Stimulated activated CD4-positive, alpha-beta T cell treated with anti-CD3 and anti-CD28 coated beads, TNF-alpha, amount 100 ng/mL, for 4 hours (primary cell): ENCODE measurements around the gene ARHGEF33.

ENCODE experiments used
- DNase-seq, 3 experiments: peaks; one replicate each; pipeline ENCODE4 v3.0.0-alpha.2; 2020; ENCODE audit warnings: low read depth in 3 of 3

ARHGEF33 gene

DNA sequence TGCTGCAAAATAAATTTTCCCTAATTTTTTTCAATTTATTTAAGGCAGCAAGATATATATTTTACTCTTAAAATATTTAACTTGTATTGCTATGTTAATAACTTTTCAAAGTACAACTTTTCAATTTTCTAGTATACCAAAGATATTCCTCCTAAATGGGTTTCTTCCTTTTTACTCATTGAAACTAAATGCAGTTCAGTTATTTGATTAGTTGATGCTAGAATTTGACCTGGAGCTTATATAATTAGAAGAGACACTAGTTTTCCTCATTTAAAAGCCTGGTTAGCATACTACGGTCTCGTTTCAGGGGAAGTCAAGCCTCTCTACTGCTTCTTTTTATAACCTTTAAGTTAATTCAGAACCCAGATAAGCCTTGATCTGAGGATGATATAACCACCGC is at the start of gene ARHGEF33:
Gene ARHGEF33, plus strand, starts transcription at position 301 of the 400 bp plus-strand sequence. CDS start 29,573 bp downstream, outside the sequence.
- no peak for DNase-seq

DNA sequence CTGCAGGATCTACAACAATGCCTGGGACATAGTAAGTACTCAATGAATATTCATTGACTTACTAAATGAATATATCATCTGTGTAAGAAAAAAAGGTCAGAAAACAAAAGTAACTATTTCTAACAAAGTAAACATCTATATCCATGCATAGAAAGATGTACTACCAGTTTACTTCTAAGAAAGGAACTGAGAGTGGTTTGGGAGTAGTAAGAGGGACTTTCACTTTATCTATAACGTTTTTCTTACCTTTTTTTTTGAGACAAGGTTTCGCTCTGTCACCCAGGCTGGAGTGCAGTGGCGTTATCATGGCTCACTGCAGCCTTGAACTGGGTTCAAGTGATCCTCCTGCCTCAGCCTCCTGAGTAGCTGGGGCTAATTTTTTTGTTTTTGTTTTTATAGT is 39.6 kb upstream of the ARHGEF33 start:
- DNase-seq, result no peak

DNA sequence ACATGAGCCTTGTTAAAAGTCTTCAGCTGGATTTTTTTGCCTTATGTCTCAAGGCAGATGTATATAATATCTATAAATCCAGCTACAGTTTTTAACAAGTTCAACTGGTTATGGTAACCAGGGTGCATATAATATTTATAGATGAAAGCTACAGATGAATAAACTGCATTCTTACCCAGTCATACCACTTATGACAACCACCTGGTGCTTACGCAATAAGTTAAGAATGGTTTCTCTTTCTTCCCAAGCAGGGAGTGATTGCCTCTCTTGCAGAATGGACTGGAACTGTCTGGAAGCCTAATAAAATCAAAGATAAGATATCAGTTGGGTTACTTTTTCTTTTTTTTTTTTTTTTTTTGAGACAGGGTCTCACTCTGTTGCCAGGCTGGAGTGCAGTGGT is 33.5 kb upstream of the ARHGEF33 start:
- DNase-seq, result no peak

DNA sequence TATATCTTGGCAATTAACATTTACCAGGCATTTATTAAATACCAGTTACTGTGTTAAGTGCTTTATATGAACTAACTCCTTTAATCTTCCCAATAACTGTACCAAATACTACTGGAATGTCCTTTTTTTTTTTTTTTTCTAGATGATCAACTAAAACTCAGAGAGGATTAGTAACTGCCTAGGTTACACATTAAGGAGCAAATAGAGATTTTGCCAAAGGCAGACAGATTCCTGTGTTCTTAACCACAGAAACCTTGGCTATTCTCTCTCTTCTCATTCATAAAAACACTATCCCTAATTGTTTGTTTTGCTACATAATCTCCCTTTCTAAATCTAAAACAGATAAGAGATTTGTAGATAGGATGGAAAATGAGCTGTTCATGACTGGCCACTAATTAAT is 27.2 kb upstream of the ARHGEF33 start:
- no peak for DNase-seq

DNA sequence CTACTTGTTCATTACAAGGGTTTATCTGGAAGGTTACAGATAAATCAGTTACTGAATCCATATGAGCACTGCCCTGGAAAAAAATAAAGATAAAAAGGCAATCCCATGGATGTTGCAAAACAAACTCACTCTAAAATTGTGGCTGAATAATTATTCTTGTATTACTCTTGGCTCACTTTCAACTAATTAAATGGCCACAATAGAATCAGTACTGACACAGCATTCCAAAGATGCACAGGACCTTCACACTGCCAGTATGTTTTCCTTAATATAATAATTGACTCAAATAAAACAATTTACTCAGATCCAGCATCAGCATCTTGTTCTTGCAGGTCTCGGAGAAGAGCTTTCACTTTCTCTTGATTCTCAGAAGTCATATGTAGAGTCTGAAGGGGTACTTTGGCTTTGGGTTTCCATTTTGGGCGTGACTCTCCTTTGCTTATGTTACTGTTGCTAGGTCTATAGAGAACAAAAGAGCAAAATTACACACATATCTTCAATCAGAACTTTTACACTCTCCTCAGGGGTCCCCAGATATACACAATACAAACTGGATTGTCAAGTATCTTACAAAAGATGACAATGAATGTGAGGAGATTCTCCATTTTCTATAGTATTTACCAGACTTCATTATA is 26.5 kb upstream of the ARHGEF33 start:
- no peak for DNase-seq

DNA sequence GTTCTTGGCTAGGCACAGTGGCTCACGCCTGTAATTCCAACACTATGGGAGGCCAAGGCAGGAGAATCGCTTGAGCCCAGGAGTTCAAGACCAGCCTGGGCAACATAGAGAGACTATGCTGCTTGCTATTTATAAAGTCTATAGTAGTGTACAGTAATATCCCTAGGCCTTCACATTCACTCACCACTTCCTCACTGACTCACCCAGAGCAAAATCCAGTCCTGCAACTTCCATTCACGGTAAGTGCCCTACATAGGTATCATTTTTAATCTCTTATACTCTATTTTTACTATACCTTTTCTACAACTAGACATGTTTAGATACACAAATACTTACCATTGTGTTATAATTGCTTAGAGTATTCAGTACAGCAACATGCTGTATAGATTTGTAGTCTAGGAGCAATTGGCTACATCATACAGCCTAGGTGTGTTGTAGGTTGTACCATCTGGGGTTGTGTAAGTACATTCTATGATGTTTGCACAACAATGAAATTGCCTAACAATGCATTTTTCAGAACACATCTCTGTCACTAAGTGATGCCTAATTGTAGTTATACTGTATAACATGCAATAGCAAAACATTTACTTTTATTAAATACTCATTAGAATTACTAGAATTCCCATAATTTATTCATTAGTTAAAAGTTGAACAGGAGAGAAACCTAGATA is 22.8 kb upstream of the ARHGEF33 start:
- no peak for DNase-seq

DNA sequence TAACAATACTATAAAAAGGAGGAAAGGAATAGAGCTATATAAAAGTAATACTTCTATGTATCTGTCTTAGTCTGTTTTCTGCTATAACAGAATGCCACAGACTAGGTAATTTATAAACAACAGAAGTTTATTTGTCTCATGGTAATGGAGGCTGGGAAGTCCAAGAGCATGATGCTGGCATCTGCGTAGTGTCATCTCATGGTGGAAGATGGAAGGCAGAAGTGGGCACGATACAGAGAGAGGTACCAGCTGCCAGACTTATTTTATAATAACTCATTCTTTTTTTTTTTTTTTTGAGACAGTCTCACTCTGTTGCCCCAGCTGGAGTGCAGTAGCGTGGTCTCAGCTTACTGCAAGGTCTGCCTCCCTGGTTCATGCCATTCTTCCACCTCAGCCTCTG is 18.2 kb upstream of the ARHGEF33 start:
- no peak for DNase-seq

DNA sequence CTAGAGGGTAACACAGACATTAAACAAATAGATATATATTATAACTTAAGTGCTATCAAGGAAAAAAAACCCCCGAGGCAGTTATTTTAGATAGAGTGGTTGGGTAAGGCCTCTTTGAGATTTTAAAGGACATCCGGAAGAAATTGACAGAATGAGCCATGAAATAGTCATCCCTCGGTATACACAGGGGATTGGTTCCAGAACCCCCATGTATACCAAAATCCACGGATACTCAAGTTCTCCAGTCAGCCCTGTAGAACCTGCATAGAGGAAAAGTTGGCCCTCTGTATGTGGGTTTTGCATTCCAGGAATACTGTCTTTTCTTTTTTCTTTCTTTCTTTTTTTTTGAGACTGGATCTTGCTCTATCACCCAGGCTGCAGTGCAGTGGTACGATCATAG is 15.9 kb upstream of the ARHGEF33 start:
- no peak for DNase-seq

DNA sequence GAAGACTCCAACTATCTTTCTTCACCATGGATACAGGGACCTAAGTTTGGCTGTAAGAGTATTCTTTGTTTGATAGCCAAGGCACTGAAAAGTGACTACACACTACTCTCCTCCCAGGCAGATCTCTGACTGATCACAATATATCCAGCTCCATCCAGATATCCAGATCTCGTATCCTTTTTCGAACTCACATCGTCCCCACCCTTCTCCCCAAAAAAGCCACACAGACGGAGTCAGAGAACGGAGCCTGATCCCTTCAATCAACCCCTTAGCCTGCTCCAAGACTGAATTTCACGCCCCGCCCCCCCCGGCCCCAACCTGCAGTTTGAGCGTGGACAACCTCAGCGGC is 14.5 kb upstream of the ARHGEF33 start:
- DNase-seq, result peak in 1 of 3 experiments; percentile 1

DNA sequence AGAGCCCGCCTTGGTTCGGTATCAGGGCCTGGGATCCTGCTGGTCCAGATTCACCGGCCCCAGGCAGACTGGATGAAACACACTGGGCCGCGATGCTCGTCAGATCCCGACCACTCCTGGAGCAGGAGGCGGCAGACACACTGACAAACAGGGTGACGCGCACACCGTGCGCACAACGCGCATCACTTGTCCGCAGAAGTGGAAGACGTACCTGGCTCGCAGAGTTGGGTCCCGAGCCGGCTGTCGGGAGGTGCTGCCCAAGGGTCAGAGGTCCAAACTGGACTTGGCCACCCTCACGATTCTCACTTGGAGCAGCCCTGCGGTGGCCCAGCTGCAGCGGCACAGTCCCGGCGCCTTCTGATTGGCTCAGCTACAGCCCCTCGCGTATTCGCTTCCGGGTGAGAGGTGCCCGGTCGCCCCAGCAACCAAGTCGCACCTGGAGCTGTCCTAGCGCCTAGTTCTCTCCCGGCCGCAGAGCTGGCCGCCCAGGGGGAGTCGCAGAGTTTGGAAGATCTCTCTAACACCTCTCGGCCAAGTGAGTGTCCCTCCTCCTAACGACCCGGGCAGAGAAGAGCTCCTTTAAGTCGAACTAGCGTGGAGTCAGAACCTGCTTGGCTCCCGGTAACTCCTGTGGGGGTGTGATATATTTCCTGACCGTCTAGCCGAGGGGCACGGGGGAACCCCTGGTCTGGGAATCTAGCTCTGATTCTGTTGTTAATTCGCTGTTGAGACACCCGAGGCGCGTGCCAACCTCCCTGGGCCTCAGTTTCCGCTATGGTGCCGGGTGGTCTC is 13.9 kb upstream of the ARHGEF33 start, which contains the start of the genes DHX57 and MORN2:
Gene DHX57, minus strand, starts transcription at position 359 of the 792 bp plus-strand sequence. CDS start 7,529 bp downstream, outside the sequence.
Gene MORN2, plus strand, starts transcription at position 401 of the 792 bp plus-strand sequence.
- peak; percentile 53 to 69 (median 64) for DNase-seq

DNA sequence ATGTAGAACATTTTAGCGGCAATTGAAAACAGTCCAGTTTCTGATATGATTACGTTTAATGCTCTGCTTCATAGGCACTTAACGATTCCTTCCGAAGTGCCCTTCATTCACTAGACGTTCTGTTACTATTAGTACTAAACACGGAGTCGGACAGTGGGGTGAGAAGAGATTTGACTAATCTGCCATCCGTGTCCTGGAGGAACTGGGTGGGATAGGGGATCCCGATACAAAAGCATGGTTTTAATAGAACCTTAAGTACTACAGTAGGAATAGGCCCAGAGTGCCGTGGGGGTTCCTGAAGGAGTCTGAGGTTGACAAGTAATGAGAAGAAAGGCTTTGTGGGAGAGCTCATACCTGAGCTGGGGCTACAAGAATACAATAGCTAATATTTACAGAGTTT is 13.3 kb upstream of the ARHGEF33 start:
- DNase-seq, result no peak

DNA sequence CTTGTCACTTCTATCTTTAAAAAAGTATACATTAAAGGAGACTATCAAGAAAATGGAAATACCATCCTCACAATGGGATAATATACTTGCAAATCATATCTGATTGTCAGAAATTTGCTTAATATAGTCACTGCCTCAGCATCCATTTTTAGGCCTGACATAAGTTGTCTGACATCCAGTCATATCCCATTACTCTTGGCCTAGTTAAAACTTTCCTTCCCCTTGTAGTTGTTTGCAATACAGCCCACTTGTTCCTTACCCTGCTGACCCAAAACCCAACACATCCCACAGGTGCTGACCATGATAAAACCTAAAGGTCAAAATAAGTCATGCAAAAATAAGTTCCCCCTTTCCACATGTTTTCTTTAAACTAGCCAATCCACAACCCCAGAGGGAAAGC is 3.6 kb upstream of the ARHGEF33 start:
- no peak for DNase-seq

DNA sequence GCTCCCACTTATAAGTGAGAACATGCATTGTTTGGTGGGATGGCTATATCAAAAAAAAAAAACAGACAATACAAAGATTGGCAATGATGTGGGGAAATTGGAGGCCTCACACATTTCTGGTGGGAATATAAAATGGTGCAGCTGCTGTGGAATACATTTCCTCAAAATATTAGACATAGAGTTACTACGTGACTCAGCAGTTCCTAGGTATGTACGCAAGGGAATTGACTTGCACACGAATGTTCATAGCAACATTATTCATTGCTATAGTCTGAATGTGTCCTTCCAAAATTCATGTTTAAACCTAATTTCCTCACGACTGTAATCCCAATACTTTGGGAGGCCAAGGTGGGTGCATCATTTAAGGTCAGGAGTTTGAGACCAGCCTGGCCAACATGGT is 2.3 kb upstream of the ARHGEF33 start:
- DNase-seq, result no peak

DNA sequence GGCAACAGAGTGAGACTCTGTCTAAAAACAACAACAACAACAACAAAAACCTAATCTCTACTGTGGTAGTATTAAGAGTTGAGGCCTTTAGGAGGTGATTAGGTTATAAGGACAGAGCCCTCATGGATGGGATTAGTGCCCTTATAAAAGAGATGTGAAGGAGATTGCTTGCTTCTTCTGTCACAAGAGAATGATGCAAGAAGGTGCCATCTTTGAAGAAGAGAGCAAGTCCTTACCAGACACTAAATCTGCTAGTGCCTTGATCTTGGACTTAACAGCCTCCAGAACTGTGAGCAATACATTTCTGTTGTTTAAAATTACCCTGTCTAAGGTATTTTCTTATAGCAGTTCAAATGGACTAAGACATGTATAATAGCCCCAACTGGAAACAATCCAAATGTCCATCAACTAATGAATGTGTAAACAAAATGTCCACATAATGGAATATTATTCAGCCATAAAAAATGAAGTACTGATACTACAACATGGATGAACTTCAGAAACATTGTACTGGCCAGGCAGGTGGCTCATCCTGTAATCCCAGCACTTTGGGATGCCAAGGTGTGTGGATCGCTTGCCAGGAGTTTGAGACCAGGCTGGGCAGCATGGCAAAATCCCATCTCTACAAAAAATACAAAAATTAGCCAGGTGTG is 1.6 kb upstream of the ARHGEF33 start:
- no peak for DNase-seq

DNA sequence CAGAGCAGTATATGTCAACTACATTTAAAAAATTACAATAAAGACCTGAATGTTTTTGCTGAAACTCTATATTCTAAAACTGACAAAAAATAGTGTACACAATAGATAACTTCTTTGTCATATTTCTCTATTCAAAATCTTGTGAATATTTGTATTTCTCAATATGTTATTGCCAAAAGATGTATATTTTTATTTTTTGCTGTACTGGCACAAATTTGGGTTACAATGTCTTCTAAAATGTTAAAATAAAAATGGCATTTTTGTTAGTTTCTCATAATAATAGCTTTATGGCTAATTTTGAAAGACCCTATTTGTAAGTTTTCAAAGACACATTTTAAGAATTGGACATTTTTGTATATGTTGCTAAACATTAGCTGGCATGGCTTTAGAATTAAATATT is 630 bp upstream of the ARHGEF33 start:
- no peak for DNase-seq

DNA sequence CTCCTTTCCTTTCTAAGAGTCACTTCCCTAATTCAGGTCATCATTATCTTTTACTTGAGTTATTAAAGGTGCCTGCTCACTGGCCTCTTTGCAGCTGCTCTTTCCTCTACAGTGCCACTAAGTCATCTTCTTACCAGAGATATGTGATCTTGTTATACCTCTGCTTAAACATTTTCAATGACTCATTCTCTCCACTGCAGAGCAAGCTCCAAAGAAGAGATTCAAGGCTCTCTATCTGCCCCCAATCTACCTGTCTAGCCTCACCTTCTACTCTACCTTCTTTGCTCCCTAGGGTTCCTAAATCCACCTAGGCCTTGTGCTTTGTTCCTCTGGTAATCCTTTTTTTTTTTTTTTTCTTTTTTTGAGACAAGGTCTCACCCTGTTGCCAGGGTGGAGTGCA is 3.1 kb downstream of the ARHGEF33 start:
- no peak for DNase-seq

DNA sequence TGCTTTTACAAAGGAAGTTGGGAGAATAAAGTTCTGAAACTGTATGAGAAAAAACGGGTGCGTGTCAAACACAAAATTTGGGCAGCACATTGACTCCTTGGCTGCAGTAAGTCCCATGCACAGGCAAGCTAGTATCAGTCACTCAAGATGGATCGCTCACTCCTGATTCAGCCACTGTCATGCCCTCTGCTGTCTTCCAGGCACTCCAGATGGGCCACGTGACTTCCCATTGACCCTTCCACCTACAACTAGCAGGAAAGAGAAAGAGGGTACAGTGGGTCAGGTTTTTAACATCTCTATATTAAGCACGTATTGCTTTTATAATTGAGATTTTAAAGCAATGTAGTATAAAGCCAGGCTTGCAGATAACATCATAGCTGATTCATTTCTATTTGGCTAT is 8.6 kb downstream of the ARHGEF33 start:
- no peak for DNase-seq

DNA sequence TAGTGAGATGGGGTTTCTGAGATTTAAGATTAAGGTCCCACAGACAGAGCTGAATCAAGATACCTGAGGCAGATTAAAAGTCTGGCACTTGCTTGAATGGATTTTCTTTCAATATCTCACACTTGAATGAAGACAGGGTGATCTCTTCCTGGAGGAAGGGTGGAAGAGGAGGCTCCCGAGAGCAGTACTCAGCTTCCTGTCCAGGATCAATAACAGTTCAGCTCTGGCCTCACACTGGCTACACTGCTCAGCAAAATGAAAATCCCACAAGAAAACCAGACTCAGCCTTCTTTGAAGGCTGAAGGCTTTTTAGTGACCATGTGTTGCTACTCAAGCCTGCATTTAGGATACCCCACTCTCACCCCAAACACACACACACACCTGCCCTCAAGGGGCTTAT is 11.1 kb downstream of the ARHGEF33 start:
- no peak for DNase-seq

DNA sequence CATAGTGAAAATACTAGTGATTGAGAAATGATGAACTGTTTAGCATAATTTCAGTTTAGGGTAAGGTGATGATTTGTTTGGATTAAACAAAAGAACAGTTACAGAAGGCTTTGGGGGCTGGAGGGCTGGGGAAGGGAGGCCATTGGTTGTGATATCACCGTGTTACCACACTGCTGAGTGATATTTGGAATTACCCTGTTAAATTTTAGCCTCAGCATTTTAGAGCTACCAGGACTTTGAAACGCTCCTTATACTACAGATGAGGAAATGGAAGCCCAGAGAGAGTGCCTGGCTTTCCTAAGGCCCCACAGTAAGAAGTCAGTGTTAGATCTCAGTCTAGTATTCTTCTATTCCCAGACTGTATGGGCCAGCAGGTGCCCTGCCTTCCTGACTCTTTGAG is 15.6 kb downstream of the ARHGEF33 start:
- no peak for DNase-seq

DNA sequence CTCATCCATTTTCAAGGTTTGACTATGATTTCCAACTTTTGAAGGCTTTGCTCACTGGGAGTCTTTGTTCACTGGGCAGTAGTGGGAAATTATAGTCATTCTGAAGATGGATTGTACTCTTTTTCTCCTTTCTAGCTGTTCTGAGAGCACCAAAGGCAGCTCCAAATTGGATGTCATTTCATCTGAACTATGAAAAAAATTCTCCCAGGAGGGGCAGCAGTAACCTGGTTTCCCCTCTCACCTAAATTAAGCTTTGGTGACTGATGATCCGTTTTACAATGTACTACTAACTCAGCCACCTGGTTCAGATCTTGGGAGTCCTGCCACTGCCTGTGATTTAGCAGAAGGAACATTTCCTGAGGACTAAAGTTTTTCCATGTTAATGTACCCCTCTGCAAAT is 17.6 kb downstream of the ARHGEF33 start:
- DNase-seq, result no peak

DNA sequence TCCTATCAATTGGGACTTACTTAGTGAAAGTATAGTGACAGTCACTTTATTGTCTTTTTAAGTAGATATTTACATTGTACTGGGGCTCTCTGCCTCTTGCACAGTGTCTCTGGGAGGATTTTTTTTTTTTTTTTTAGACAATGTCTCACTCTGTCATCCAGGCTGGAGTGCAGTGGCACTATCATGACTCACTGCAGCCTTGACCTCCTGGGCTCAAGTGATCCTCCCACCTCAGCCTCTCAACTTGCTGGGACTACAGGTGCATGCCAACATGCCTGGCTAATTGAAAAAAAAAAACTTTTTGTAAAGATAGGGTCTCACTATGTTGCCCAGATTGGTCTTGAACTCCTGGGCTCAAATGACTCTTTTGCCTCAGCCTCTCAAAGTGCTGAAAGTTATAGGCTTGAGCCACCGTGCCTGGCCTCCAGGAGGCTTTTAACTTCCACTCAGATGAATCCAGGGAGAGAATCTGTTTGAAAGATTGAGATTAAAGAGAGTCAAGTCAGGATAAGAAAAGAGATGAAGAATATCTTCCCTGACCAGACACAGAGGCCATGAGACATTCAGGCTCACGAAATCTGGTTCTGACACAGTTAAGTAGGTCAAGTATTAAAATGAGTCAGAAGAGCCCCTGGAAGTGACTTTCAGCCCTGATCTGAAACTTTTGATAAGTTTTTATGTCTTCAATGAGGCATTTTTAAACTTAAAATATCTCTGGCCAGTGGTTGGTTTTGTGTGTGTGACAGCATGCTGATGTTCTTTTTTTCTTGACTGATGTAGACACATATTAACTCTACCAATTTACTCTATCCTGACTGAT is 18.3 kb downstream of the ARHGEF33 start:
- no peak for DNase-seq
